OCI-LY3 (cell line): ENCODE data around the gene STT3B.

ENCODE experiments used
- CTCF ChIP-seq: fragments of 200-600, 300-600 bp; sonication (generic); IDR thresholded peaks from 2 replicates; pipeline ENCODE4 v1.5.1; 2014; ENCODE audit warnings: antibody characterized with exemption, low read length, low read depth
- EZH2phosphoT487 ChIP-seq: fragments of 200-600 bp; shearing (Covaris generic); IDR thresholded peaks from 2 replicates; pipeline ENCODE4 v1.6.1; 2018; ENCODE audit warnings: antibody characterized with exemption, mixed run types, low read depth

- TF ChIP-seq CTCF (no peak), EZH2phosphoT487 (no peak)
Observed at GRCh38 chr3:31503456-31503855, 29.3 kb upstream of the STT3B start.
